OCI-LY1 (cell line): ENCODE results near the gene XYLB.

ENCODE experiments used
- H2AFZ ChIP-seq: fragments of 200-600 bp; sonication (generic), shearing (Covaris generic); 2 replicates; pipeline ENCODE4 v1.6.0; 2014; ENCODE audit warnings: antibody characterized with exemption, mild to moderate bottlenecking, low read length
- H3F3A ChIP-seq: fragments of 200-600 bp; sonication (generic), shearing (Covaris generic); 2 replicates; pipeline ENCODE4 v1.6.0; 2014; ENCODE audit warnings: mild to moderate bottlenecking, antibody characterized with exemption, low read length, moderate library complexity; ENCODE audit not compliant: insufficient read depth
- H3K27ac ChIP-seq: fragments of 200-600 bp; sonication (generic); 2 replicates; pipeline ENCODE4 v1.5.1; 2014; ENCODE audit warnings: low read length, mixed run types, mild to moderate bottlenecking, low read depth; ENCODE audit not compliant: poor library complexity, severe bottlenecking
- H3K27me3 ChIP-seq: fragments of 200-600 bp; sonication (generic); 2 replicates; pipeline ENCODE4 v1.6.0; 2014; ENCODE audit warnings: antibody characterized with exemption, mild to moderate bottlenecking, low read length, moderate library complexity; ENCODE audit not compliant: insufficient read depth
- H3K36me3 ChIP-seq: fragments of 200-600 bp; sonication (generic); 2 replicates; pipeline ENCODE4 v1.6.1; 2014; ENCODE audit warnings: mild to moderate bottlenecking, antibody characterized with exemption, low read length, moderate library complexity, mixed read lengths; ENCODE audit not compliant: insufficient read depth
- H3K4me1 ChIP-seq: fragments of 200-600 bp; sonication (generic); 2 replicates; pipeline ENCODE4 v1.5.1; 2014; ENCODE audit warnings: mild to moderate bottlenecking, low read length, moderate library complexity; ENCODE audit not compliant: insufficient read depth, severe bottlenecking
- H3K4me2 ChIP-seq: fragments of 200-600 bp; sonication (generic), shearing (Covaris generic); 2 replicates; pipeline ENCODE4 v1.6.1; 2014; ENCODE audit warnings: low read length
- H3K4me3 ChIP-seq: fragments of 200-600 bp; sonication (generic); 2 replicates; pipeline ENCODE4 v1.5.1; 2014; ENCODE audit warnings: low read length, low read depth, mild to moderate bottlenecking, mixed read lengths; ENCODE audit not compliant: poor library complexity, severe bottlenecking
- H3K79me2 ChIP-seq: fragments of 200-600 bp; shearing (Covaris generic); 2 replicates; pipeline ENCODE4 v1.6.1; 2016; ENCODE audit warnings: mixed run types, low read length, mixed read lengths; ENCODE audit not compliant: insufficient read depth
- H3K9ac ChIP-seq: fragments of 200-600 bp; sonication (generic), shearing (Covaris generic); 2 replicates; pipeline ENCODE4 v1.6.1; 2014; ENCODE audit warnings: mild to moderate bottlenecking, low read length, mixed read lengths
- H3K9me2 ChIP-seq: fragments of 200-600 bp; sonication (generic), shearing (Covaris generic); 2 replicates; pipeline ENCODE4 v1.6.1; 2014; ENCODE audit warnings: low read depth, mild to moderate bottlenecking, low read length, mixed read lengths
- H3K9me3 ChIP-seq: fragments of 200-600 bp; shearing (Covaris generic); 2 replicates; pipeline ENCODE4 v1.6.1; 2014; ENCODE audit warnings: low read length, mixed read lengths
- H4K20me1 ChIP-seq: fragments of 200-600 bp; sonication (generic), shearing (Covaris generic); 2 replicates; pipeline ENCODE4 v1.6.0; 2016; ENCODE audit warnings: mild to moderate bottlenecking, low read length; ENCODE audit not compliant: insufficient read depth
- CTCF ChIP-seq: fragments of 200-600 bp; sonication (generic), shearing (Covaris generic); IDR thresholded peaks from 2 replicates; pipeline ENCODE4 v1.5.1; 2017; ENCODE audit warnings: mild to moderate bottlenecking, antibody characterized with exemption, low read length, moderate library complexity, mixed read lengths
- EZH2 ChIP-seq: fragments of 200-600 bp; sonication (generic), shearing (Covaris generic); IDR thresholded peaks from 2 replicates; pipeline ENCODE4 v1.8.0; 2017; ENCODE audit warnings: borderline replicate concordance, mixed run types, mild to moderate bottlenecking, antibody characterized with exemption, low read length, moderate library complexity, mixed read lengths

Gene XYLB

DNA sequence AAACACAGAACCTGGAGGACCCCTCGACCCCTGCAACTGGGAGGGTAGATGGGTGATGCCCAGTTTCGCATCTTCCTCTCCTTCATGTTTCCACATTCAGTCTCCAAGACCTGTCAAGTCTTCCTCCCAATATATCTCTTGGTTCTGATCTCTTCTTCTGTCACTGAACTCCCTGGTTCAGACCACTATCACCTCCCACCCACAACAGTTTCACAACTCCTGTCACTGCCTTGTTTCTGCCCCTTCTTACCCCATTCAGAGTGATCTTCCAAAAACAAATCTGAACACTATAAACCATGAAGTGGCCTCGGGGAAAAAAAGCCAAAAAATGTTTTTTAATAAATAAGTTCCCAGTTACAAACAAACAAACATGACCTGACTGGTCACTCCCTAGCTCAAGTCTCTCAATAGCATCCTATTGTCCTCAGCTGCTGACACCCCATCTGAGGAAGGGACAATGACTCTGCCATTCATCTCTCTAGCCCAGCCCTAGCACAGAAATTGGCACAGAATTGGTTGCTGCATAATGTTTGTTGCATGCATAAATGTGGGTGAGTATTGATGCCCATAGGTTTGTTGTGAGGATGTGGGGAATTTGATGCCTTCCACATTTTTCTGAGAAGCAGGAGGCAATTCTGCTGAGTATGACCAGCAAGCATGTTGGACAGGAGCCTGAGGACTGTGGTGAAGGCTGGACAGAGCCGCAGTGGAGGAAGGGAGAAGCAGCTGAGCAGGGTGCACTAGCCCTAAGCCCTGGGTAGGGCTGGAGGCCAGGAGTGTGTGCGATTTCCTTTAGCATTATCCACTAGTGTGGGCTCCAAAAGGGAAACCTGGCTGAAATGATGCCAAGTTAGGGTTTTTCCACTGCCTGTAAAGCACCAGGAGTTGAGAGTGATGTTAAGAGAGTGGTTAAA, 12.2 kb upstream of the XYLB start:
- H3K27me3 ChIP-seq: no peaks in the 10 kb centered on the region
- H3K36me3 ChIP-seq: no peaks in the 10 kb centered on the region
- no peak overlapping the region for H3K27ac ChIP-seq
- TF ChIP-seq EZH2: no peak
- TF ChIP-seq CTCF: no peak
- H3K4me2 ChIP-seq: no peak overlapping the region
- no peak overlapping the region for H3K4me3 ChIP-seq
- H3K79me2 ChIP-seq: no peaks in the 10 kb centered on the region
- no peak overlapping the region for H3K9ac ChIP-seq
- no peak overlapping the region for H2AFZ ChIP-seq
- no peaks in the 10 kb centered on the region for H4K20me1 ChIP-seq
- H3F3A ChIP-seq: no peaks in the 10 kb centered on the region
- no peaks in the 10 kb centered on the region for H3K4me1 ChIP-seq
- H3K9me3 ChIP-seq: no peaks in the 10 kb centered on the region
- no peaks in the 10 kb centered on the region for H3K9me2 ChIP-seq

GRCh38 chr3:38335263-38335662, 11.3 kb upstream of the XYLB start:
- no peaks in the 10 kb centered on the region for H3K79me2 ChIP-seq
- no peak overlapping the region for H3K4me3 ChIP-seq
- H3K36me3 ChIP-seq: no peaks in the 10 kb centered on the region
- no peaks in the 10 kb centered on the region for H3K9me2 ChIP-seq
- no peaks in the 10 kb centered on the region for H3K27me3 ChIP-seq
- H3K4me2 ChIP-seq: no peak overlapping the region
- H2AFZ ChIP-seq: no peak overlapping the region
- no peaks in the 10 kb centered on the region for H3K9me3 ChIP-seq
- no peak overlapping the region for H3K27ac ChIP-seq
- TF ChIP-seq CTCF (no peak), EZH2 (no peak)
- no peaks in the 10 kb centered on the region for H3K4me1 ChIP-seq
- no peaks in the 10 kb centered on the region for H3F3A ChIP-seq
- H3K9ac ChIP-seq: no peak overlapping the region
- H4K20me1 ChIP-seq: no peaks in the 10 kb centered on the region

DNA sequence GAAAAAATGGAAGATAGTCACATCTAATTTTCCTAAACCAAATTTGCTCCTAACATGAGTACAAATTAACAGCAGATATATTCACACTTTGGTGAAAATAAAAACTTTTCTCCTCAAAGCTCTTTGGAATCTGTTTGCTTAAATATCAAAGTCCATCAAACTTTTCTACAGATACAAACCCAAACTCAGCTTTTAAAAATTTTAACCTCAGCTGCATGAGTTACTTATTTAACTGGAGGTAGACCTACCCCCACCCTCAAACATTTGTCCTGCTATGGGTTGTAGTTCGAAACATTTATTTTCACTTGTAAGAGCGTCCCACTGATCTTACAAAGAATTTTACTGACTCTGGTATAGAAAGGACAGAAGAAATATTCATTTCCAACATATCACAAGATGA, 8.9 kb upstream of the XYLB start:
- no peak overlapping the region for H3K27ac ChIP-seq
- no peaks in the 10 kb centered on the region for H3K9me3 ChIP-seq
- no peak overlapping the region for H3K4me3 ChIP-seq
- H4K20me1 ChIP-seq: no peaks in the 10 kb centered on the region
- no peaks in the 10 kb centered on the region for H3K4me1 ChIP-seq
- H3K9ac ChIP-seq: no peak overlapping the region
- H3K9me2 ChIP-seq: no peaks in the 10 kb centered on the region
- H3K27me3 ChIP-seq: no peaks in the 10 kb centered on the region
- no peak overlapping the region for H2AFZ ChIP-seq
- no peak overlapping the region for H3K4me2 ChIP-seq
- H3F3A ChIP-seq: no peaks in the 10 kb centered on the region
- no peaks in the 10 kb centered on the region for H3K79me2 ChIP-seq
- TF ChIP-seq EZH2 (no peak), CTCF (no peak)
- no peaks in the 10 kb centered on the region for H3K36me3 ChIP-seq
